Heart left ventricle (tissue), 13 donors: ENCODE measurements around the gene C7orf57.

ENCODE experiments used
- CTCF ChIP-seq, 12 donors: fragments of 200-600 bp; sonication (generic) in 4 of 12; IDR thresholded peaks; one replicate each; pipeline versions ENCODE4 v1.5.0 to v1.8.0; 2018 to 2022; ENCODE audit warnings: antibody characterized with exemption in 12 of 12, mild to moderate bottlenecking in 5 of 12
- POLR2A ChIP-seq, 2 donors: fragments of 450-650 bp; IDR thresholded peaks; one replicate each; pipeline ENCODE4 v1.6.1; 2017; ENCODE audit warnings: antibody characterized with exemption in 2 of 2, mild to moderate bottlenecking in 2 of 2, moderate library complexity in 2 of 2
- donor health status: ischemic (EF 13 %, LVEDD 7.1; RV severe dilation, severe dysfunction).
- donor health status: DM: no; HTN: yes; CAD: no.
- donor health status: DM: no; HTN: no; CAD: no.
- donor health status: ischemic (EF 25% LVEDD 6.9; RV normal size, moderate dysfunction).
- donor health status: ischemic (EF 25% LVEDD 5.7; RV mildly dilated, moderate dysfunction).
- donor health status: ischemic (EF 35%, LVEDD 5.7; RV mildly dilated, moderate dysfunction).
- donor health status: nonischemic (EF 11% LVEDD 7.7; RV severe dilation, severe dysfunction).
- donor health status: DM: yes; HTN: yes; CAD: no.
- donor health status: PGD.
- donor health status: ischemic (EF 29% LVEDD 5.4; RV normal size, mild dysfunction).
- donor health status: nonischemic (EF 23%, LVEDD 6.1; RV moderate dilation, normal function).

- TF ChIP-seq CTCF (IDR thresholded peaks at IDR 0.05) (no peak), POLR2A (IDR thresholded peaks at IDR 0.05) (no peak)
Observed at GRCh38 chr7:48016641-48017040, 18.7 kb upstream of the C7orf57 start.
